Suprapubic skin (tissue), 4 donors: Measurements from ENCODE around the gene FAM78A. TPM values are rescaled to one million over a fixed set of nuclear protein-coding genes. Genes with fewer than 3 reads are reported as not detected.

Source experiments
- DNase-seq, 2 donors: peaks; one replicate each; pipeline ENCODE4 v3.0.0-alpha.2; 2019; ENCODE audit warnings: low spot score in 2 of 2
- H3K27ac ChIP-seq: fragments of 200-600 bp; sonication (generic); one replicate; pipeline ENCODE4 v1.5.1; 2019
- H3K27me3 ChIP-seq: fragments of 200-600 bp; sonication (generic); one replicate; pipeline ENCODE4 v1.5.1; 2019
- H3K36me3 ChIP-seq: fragments of 200-600 bp; sonication (generic); one replicate; pipeline ENCODE4 v1.5.1; 2019
- H3K4me1 ChIP-seq: fragments of 200-600 bp; sonication (generic); one replicate; pipeline ENCODE4 v1.5.1; 2019
- H3K4me3 ChIP-seq: fragments of 200-600 bp; sonication (generic); one replicate; pipeline ENCODE4 v1.5.1; 2019; ENCODE audit warnings: mild to moderate bottlenecking
- H3K9me3 ChIP-seq: fragments of 200-600 bp; sonication (generic); one replicate; pipeline ENCODE4 v1.5.1; 2019
- CTCF ChIP-seq, 2 donors: fragments of 200-600 bp in 1 of 2; fragments of 450-650 bp in 1 of 2; sonication (generic) in 1 of 2; IDR thresholded peaks; one replicate each; pipeline ENCODE4 v1.5.1; 2016 to 2019; ENCODE audit warnings: antibody characterized with exemption in 2 of 2, mild to moderate bottlenecking in 1 of 2, moderate library complexity in 1 of 2
- EP300 ChIP-seq: sonication (generic); formaldehyde crosslinking; IDR thresholded peaks from one replicate; pipeline ENCODE4 v1.6.1; 2017; ENCODE audit warnings: antibody characterized with exemption
- POLR2A ChIP-seq, 2 donors: fragments of 450-650 bp; IDR thresholded peaks; one replicate each; pipeline ENCODE4 v1.6.1; 2017; ENCODE audit warnings: antibody characterized with exemption in 2 of 2, mild to moderate bottlenecking in 2 of 2, moderate library complexity in 2 of 2
- POLR2AphosphoS5 ChIP-seq, 3 donors: sonication (generic); formaldehyde crosslinking; IDR thresholded peaks; one replicate each; pipeline ENCODE4 v1.6.1; 2017; ENCODE audit warnings: antibody characterized with exemption in 3 of 3
- WGBS: methylation state at CpG from one replicate; pipeline ENCODE4 v1.1.5; 2018; 5-methylcytosine and 5-hydroxymethylcytosine counted together
- total RNA-seq, 4 donors: library from RNA; depleted of rRNA; stranded (reverse); fragments of >200 nt; gene quantifications; one replicate each; pipeline ENCODE4 v1.1.0, GENCODE V29; 2016

FAM78A gene
- total RNA-seq, 4 donors from 2014 or later, result 0.81 to 2.0 (median 1.3) TPM

- 84% methylated on average over 8 of the region's 12 CpGs for WGBS
- TF ChIP-seq CTCF (IDR thresholded peaks at IDR 0.05) (no peak), POLR2A (IDR thresholded peaks at IDR 0.05) (no peak), EP300 (no peak), POLR2AphosphoS5 (IDR thresholded peaks at IDR 0.05) (no peak)
- Histone ChIP-seq H3K4me1 (peaks cover 19% of the 10 kb centered on the region), H3K36me3 (peaks cover 18% of the 10 kb centered on the region), H3K27ac (no peak overlapping the region), H3K4me3 (no peak overlapping the region), H3K9me3 (no peaks in the 10 kb centered on the region), H3K27me3 (no peaks in the 10 kb centered on the region)
- no peak for DNase-seq
These were observed 16.8 kb downstream of the FAM78A start for GRCh38 chr9:131259432-131259898.

DNA sequence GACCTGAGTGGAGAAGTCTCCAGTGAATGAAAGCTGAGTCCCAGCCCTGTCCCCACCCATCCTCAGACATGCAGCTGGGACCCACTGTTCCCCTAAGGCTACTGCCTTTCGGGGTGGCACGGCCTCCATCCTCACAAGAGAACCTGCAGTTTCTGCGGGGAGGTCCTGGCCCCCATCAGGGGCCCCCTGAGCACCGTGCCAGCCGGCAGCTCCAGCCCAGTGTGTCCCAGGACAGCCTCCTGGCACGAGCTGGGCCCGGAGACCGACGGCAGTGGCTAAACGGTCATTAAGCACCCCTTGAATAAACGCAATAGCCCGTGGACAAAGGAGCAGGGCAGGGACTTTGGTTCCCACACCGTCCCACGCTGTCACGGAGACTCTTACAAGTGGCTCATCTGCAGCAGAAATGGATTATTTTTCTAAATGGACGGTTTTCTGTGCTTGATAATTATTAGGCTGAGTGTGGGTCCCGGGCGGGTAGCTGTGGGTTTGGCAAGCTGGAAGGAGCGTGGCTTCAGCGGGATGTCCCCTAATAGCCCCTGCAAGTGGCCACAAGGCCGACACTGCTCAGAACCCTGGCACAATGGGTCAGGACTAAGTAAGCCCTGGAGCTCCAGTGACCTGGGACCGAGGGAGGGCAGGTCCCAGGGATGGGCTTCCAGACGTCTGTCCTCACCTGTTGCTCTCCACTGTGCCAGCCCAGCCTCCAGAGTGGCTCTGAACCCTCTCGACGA is 17.4 kb downstream of the FAM78A start:
- H3K4me3 ChIP-seq, result no peak overlapping the region
- H3K27ac ChIP-seq, result no peak overlapping the region
- H3K27me3 ChIP-seq, result no peaks in the 10 kb centered on the region
- H3K4me1 ChIP-seq, result peaks cover 23% of the 10 kb centered on the region
- no peak for DNase-seq
- peaks cover 18% of the 10 kb centered on the region for H3K36me3 ChIP-seq
- no peaks in the 10 kb centered on the region for H3K9me3 ChIP-seq
- WGBS, result 90% methylated on average over 16 of the region's 25 CpGs
- TF ChIP-seq EP300 (no peak), CTCF (IDR thresholded peaks at IDR 0.05) (no peak), POLR2AphosphoS5 (IDR thresholded peaks at IDR 0.05) (no peak), POLR2A (IDR thresholded peaks at IDR 0.05) (no peak)

- Histone ChIP-seq H3K27ac (no peak overlapping the region), H3K27me3 (no peaks in the 10 kb centered on the region), H3K36me3 (peaks cover 18% of the 10 kb centered on the region), H3K4me1 (peaks cover 23% of the 10 kb centered on the region), H3K9me3 (no peaks in the 10 kb centered on the region), H3K4me3 (no peak overlapping the region)
- no peak for DNase-seq
- TF ChIP-seq POLR2AphosphoS5 (IDR thresholded peaks at IDR 0.05) (no peak), EP300 (no peak), CTCF (IDR thresholded peaks at IDR 0.05) (no peak), POLR2A (IDR thresholded peaks at IDR 0.05) (no peak)
- 86% methylated on average over 14 of the region's 15 CpGs for WGBS
These were observed 18.1 kb downstream of the FAM78A start for GRCh38 chr9:131258186-131258585.

GRCh38 chr9:131257266-131258025 is 18.9 kb downstream of the FAM78A start:
- TF ChIP-seq CTCF (IDR thresholded peaks at IDR 0.05) (no peak), POLR2AphosphoS5 (IDR thresholded peaks at IDR 0.05) (no peak), EP300 (no peak), POLR2A (IDR thresholded peaks at IDR 0.05) (no peak)
- 93% methylated on average over 15 of the region's 15 CpGs for WGBS
- Histone ChIP-seq H3K36me3 (peaks cover 18% of the 10 kb centered on the region), H3K27me3 (no peaks in the 10 kb centered on the region), H3K27ac (no peak overlapping the region), H3K4me3 (no peak overlapping the region), H3K4me1 (peaks cover 23% of the 10 kb centered on the region), H3K9me3 (no peaks in the 10 kb centered on the region)
- DNase-seq, result no peak

- 66% methylated on average over 8 of the region's 8 CpGs for WGBS
- peak overlapping the region; percentile 38 for H3K27ac ChIP-seq
- no peak for TF ChIP-seq EP300
- TF ChIP-seq POLR2A (IDR thresholded peaks at IDR 0.05), result no peak
- TF ChIP-seq POLR2AphosphoS5 (IDR thresholded peaks at IDR 0.05), result no peak
- TF ChIP-seq CTCF (IDR thresholded peaks at IDR 0.05), result no peak
- peaks cover 23% of the 10 kb centered on the region for H3K4me1 ChIP-seq
- H3K4me3 ChIP-seq, result no peak overlapping the region
- DNase-seq, result no peak
- no peaks in the 10 kb centered on the region for H3K27me3 ChIP-seq
- H3K36me3 ChIP-seq, result peaks cover 13% of the 10 kb centered on the region
- H3K9me3 ChIP-seq, result no peaks in the 10 kb centered on the region
These were observed 20.6 kb downstream of the FAM78A start for GRCh38 chr9:131255676-131256197.
